HG03196 (cell line): ENCODE measurements around the gene RBFOX1.
"Not testable (repeated sequence)": the region's sequence is repeated elsewhere in the genome, so short reads cannot be mapped to it uniquely, and the experiment has no call there.

ENCODE experiments used
- ATAC-seq: cut with Tn5 transposase; IDR thresholded peaks from one replicate; pipeline ENCODE4 v1.9.1; 2021; ENCODE audit not compliant: unreplicated experiment

Gene RBFOX1

GRCh38 chr16:7452090-7452489 is 119.4 kb downstream of the RBFOX1 start:
- no peak for ATAC-seq

DNA sequence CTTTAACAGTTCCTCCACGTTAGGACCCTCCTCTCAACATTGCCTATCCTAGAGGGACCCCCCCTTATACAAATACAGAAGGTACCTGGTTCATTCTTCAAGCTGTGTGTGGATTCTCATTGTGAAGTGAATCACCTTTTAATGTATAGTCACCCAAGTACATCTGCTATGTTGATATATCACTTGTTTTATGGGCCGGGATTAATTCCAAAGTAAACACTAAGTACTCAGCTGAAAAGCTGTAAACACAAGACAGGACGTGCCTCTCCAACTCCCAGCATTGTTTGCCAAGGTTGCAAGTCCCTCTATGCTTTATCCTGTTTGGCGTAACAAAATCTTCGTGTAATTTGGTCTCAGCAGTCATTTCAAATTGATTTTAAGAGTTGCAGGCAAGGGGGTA is 123.6 kb downstream of the RBFOX1 start:
- ATAC-seq, result no peak

- ATAC-seq, result no peak
Observed at GRCh38 chr16:7458144-7458543, 125.5 kb downstream of the RBFOX1 start.

GRCh38 chr16:7470344-7470743 is 137.7 kb downstream of the RBFOX1 start:
- ATAC-seq, result no peak

DNA sequence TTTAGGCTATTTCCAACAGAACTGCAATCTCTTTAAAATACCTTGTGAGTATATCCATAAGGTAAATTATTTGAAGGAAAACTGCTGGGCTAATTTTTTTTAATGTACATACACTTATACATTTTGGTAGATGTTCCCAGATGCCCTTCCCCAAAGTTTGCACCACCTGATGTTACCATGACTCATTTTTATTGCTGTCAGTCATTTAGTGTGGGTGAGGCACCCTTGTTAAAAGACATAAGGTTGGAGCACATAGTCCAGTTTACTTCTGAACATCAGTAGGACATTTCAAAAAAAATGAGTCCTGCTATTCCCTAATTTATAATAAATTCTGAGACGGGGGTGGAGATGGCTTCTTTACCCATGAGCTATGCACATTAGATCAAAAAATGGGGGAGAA is 138.6 kb downstream of the RBFOX1 start:
- no peak for ATAC-seq

DNA sequence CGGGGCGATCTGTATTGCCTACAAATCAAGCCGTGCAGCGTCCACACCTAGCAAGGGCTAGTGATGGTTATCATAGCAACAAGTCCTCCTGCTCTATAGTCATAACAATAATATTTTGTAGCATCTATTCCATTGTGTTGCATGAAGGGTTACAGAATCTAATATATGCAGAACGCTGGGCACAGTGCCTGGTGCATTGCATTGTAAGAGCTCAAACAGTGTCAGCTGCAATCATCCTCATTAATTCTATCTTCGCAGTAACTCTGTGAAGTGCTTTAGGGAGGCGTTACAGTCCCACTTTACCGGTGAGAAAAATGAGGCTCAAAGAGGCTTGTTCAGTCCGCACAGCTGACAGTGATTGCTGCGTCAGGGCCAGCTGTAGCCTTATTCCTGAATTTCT is 149.4 kb downstream of the RBFOX1 start:
- ATAC-seq, result no peak

GRCh38 chr16:7482596-7483290 is 150.1 kb downstream of the RBFOX1 start:
- ATAC-seq, result no peak

GRCh38 chr16:7487574-7488323 is 155.1 kb downstream of the RBFOX1 start:
- ATAC-seq, result no peak

- no peak for ATAC-seq
Observed at GRCh38 chr16:7492122-7492521, 159.5 kb downstream of the RBFOX1 start.

DNA sequence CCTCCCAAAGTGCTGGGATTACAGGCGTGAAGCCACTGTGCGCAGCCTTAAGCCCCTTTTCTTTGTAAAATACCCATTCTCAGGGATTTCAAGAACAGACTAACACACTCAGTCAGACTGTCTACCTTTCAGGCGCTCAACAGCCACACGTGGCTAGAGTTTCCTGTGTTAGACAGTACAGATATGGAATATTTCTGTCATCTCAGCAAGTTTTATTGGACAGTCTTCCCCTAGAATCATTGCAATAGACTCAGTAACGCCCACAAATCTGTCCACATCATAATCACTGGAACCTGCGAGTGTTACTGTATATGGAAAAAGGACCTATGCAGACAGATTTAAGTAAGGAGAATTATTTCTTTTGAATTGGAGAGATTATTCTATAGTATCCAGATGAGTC is 160.5 kb downstream of the RBFOX1 start:
- ATAC-seq, result no peak

DNA sequence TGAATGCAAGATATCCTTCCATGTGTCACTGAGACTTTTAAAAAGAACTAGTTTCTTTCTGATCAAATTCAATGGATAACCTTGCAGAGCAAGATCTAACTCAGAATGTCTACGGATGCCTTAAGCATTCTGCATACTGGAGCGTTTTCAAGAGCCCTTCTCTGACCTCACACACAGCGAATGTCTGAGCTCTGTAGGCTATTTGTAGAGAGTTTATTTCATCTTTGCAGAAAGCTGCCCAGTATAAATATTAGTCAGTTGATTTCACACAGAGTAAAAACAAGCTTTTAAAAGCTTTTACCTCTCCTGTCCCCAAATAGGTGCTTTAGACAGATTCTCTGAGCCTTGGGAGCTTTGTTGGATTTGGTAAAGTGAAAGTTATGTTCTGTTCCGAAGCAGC is 165.0 kb downstream of the RBFOX1 start:
- no peak for ATAC-seq

DNA sequence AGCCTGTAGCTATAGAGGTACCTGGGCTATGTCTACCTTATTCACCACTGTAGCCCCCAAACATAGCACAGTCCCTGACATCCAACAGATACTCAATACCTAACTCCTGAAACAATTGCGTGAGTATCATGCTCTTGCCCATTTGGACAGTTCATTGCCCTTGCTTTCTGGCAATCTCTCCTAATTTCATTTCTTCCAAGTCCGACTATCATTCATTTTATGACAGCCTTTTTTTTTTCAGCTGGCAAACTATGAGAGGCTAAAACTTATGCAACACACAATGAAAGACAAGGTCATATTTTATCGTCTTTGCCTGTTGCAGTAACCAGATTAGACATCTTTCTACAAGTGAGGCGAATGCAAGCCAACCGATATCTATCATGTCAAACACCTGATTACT is 169.2 kb downstream of the RBFOX1 start:
- ATAC-seq, result no peak

- ATAC-seq, result not testable (repeated sequence)
Observed at GRCh38 chr16:7502591-7503157, 170.0 kb downstream of the RBFOX1 start.

GRCh38 chr16:7503666-7504065 is 171.0 kb downstream of the RBFOX1 start:
- ATAC-seq, result no peak

GRCh38 chr16:7504844-7505243 is 172.2 kb downstream of the RBFOX1 start:
- no peak for ATAC-seq

GRCh38 chr16:7505495-7505894 is 172.8 kb downstream of the RBFOX1 start:
- no peak for ATAC-seq

- ATAC-seq, result no peak
Observed at GRCh38 chr16:7506363-7506762, 173.7 kb downstream of the RBFOX1 start.

GRCh38 chr16:7508656-7509055 is 176.0 kb downstream of the RBFOX1 start:
- no peak for ATAC-seq

GRCh38 chr16:7509963-7510601 is 177.4 kb downstream of the RBFOX1 start:
- ATAC-seq, result no peak

DNA sequence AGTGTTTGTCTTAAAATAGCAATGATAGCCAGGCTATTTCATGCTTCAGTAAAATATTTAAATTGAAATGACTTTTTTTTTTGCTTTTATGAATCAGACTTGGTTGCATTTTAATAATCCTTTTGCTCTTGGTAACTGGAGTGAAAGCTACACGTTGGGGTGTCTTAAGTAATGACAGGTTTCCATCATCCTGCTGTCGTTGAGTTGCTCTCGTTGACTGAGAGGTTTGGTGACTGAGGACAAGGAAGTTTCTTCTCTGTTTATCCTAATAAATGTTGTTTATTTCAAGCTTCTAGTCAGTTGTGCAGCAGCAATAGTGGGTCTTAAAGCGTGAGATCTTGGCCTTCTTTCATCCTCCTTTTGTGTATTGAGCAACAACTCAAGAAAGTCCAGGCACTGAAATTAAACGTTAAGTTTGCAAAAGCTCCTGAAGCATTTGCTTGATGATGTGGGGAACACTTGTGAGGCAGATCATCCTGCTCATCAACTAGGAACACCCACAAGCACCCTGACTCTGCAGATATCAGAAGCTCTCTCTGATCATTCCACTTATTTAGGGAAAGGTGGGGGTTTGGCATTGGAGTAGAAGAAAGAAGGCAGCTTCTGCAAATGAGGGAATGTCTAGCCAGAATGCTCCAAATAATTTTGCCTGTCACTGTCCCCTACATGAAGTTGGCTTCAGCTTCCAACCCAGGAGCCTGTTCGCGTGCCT is 179.1 kb downstream of the RBFOX1 start:
- ATAC-seq, result no peak

GRCh38 chr16:7512503-7512902 is 179.9 kb downstream of the RBFOX1 start:
- no peak for ATAC-seq
